ENCODE measurements around the gene APOB.

Gene APOB

GRCh38 chr2:21083482-21083881, 39.6 kb upstream of the APOB start:
- no peaks in the 10 kb centered on the region for H3F3A ChIP-seq (ENCODE audit: insufficient read depth, low read length)
- H3K9me2 ChIP-seq (ENCODE audit: low read depth, low read length) = no peaks in the 10 kb centered on the region
- H3K79me2 ChIP-seq (ENCODE audit: insufficient read depth, low read length) = no peaks in the 10 kb centered on the region
- H3K4me3 ChIP-seq (ENCODE audit: low read depth, low read length, poor library complexity, severe bottlenecking) = no peak overlapping the region
- no peaks in the 10 kb centered on the region for H4K20me1 ChIP-seq (ENCODE audit: insufficient read depth, low read length)
- TF ChIP-seq CTCF (IDR thresholded peaks at IDR 0.05; ENCODE audit: low read length) = no peak
- TF ChIP-seq EZH2 (IDR thresholded peaks at IDR 0.05; ENCODE audit: borderline replicate concordance, low read length) = no peak
- no peak overlapping the region for H2AFZ ChIP-seq (ENCODE audit: low read length)
- no peaks in the 10 kb centered on the region for H3K27me3 ChIP-seq (ENCODE audit: insufficient read depth, low read length)
- no peak overlapping the region for H3K4me2 ChIP-seq (ENCODE audit: low read length)
- H3K27ac ChIP-seq (ENCODE audit: low read depth, low read length, poor library complexity, severe bottlenecking) = no peak overlapping the region
- no peaks in the 10 kb centered on the region for H3K36me3 ChIP-seq (ENCODE audit: insufficient read depth, low read length)
- H3K4me1 ChIP-seq (ENCODE audit: insufficient read depth, low read length, severe bottlenecking) = no peaks in the 10 kb centered on the region
- no peak overlapping the region for H3K9ac ChIP-seq (ENCODE audit: low read length)
- H3K9me3 ChIP-seq (ENCODE audit: low read length) = no peaks in the 10 kb centered on the region

DNA sequence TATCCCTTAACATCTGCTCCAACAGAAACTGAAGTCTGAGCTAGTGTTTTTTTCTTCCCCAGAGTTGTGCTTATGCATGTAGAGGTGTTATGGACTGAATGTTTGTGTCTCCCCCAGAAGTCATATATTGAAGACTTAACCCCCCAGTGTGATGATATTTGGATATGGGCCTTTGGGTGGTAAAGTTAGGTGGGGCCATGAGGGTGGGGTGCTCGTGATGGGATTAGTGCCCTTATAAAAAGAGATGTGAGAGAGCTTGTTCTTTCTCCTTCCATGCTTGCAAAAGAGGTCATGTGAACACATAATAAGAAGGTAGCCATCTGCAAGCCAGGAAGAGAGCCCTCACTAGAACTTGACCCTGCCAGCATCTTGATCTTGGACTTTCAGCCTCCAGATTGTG, 34.4 kb upstream of the APOB start:
- Histone ChIP-seq H3K9me2 (ENCODE audit: low read depth, low read length) (no peaks in the 10 kb centered on the region), H3K4me2 (ENCODE audit: low read length) (no peak overlapping the region), H3K27ac (ENCODE audit: low read depth, low read length, poor library complexity, severe bottlenecking) (no peak overlapping the region), H2AFZ (ENCODE audit: low read length) (no peak overlapping the region), H3F3A (ENCODE audit: insufficient read depth, low read length) (no peaks in the 10 kb centered on the region), H3K4me3 (ENCODE audit: low read depth, low read length, poor library complexity, severe bottlenecking) (no peak overlapping the region), H3K79me2 (ENCODE audit: insufficient read depth, low read length) (no peaks in the 10 kb centered on the region), H3K4me1 (ENCODE audit: insufficient read depth, low read length, severe bottlenecking) (no peaks in the 10 kb centered on the region), H3K9me3 (ENCODE audit: low read length) (no peaks in the 10 kb centered on the region), H3K36me3 (ENCODE audit: insufficient read depth, low read length) (no peaks in the 10 kb centered on the region), H3K9ac (ENCODE audit: low read length) (no peak overlapping the region), H3K27me3 (ENCODE audit: insufficient read depth, low read length) (no peaks in the 10 kb centered on the region), H4K20me1 (ENCODE audit: insufficient read depth, low read length) (no peaks in the 10 kb centered on the region)
- no peak for TF ChIP-seq EZH2 (IDR thresholded peaks at IDR 0.05; ENCODE audit: borderline replicate concordance, low read length)
- TF ChIP-seq CTCF (IDR thresholded peaks at IDR 0.05; ENCODE audit: low read length) = no peak

DNA sequence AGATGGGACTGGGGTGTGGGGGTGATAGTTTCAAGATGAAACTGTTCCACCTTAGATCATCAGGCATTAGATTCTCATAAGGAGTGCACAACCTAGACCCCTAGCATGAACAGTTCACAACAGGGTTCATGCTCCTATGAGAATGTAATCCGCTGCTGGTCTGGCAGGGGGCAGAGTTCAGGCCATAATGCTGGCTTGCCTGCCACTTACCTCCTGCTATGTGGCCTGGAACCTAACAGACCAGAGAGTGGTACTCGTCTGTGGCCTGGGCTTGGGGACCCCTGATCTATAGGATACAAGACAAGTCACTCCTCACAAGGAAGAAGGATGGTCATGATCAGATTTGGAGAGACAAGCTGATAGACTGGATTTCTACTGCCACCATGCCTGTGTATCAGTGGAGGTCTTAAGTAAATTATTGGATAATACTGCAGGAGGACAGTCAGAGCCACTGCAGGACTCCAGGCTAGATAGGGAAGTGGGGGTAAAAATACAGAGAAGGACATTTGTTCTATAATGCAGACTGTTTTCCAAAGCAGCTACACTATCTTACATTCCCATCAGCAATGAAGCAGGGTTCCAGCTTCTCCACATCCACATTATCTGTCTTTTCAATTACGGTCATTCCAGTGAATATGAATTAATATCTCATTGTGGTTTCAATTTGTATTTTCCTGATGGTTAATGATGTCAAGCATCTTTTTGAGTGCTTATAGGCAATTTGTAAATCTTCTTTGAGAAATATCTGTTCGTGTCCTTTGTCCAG, 28.8 kb upstream of the APOB start:
- H3K79me2 ChIP-seq (ENCODE audit: insufficient read depth, low read length) = no peaks in the 10 kb centered on the region
- H4K20me1 ChIP-seq (ENCODE audit: insufficient read depth, low read length) = no peaks in the 10 kb centered on the region
- H3K9me2 ChIP-seq (ENCODE audit: low read depth, low read length) = no peaks in the 10 kb centered on the region
- TF ChIP-seq EZH2 (IDR thresholded peaks at IDR 0.05; ENCODE audit: borderline replicate concordance, low read length) (no peak), CTCF (IDR thresholded peaks at IDR 0.05; ENCODE audit: low read length) (no peak)
- no peak overlapping the region for H3K4me2 ChIP-seq (ENCODE audit: low read length)
- H3K4me1 ChIP-seq (ENCODE audit: insufficient read depth, low read length, severe bottlenecking) = no peaks in the 10 kb centered on the region
- no peaks in the 10 kb centered on the region for H3K27me3 ChIP-seq (ENCODE audit: insufficient read depth, low read length)
- no peak overlapping the region for H3K27ac ChIP-seq (ENCODE audit: low read depth, low read length, poor library complexity, severe bottlenecking)
- no peak overlapping the region for H3K9ac ChIP-seq (ENCODE audit: low read length)
- H3K9me3 ChIP-seq (ENCODE audit: low read length) = no peaks in the 10 kb centered on the region
- H3K4me3 ChIP-seq (ENCODE audit: low read depth, low read length, poor library complexity, severe bottlenecking) = no peak overlapping the region
- H2AFZ ChIP-seq (ENCODE audit: low read length) = no peak overlapping the region
- H3F3A ChIP-seq (ENCODE audit: insufficient read depth, low read length) = no peaks in the 10 kb centered on the region
- no peaks in the 10 kb centered on the region for H3K36me3 ChIP-seq (ENCODE audit: insufficient read depth, low read length)

Data from OCI-LY1 (cell line).